ENCODE measurements around the gene ABHD8. TPM values are rescaled to one million over a fixed set of nuclear protein-coding genes. Genes with fewer than 3 reads are reported as not detected.

Gene ABHD8, protein sequence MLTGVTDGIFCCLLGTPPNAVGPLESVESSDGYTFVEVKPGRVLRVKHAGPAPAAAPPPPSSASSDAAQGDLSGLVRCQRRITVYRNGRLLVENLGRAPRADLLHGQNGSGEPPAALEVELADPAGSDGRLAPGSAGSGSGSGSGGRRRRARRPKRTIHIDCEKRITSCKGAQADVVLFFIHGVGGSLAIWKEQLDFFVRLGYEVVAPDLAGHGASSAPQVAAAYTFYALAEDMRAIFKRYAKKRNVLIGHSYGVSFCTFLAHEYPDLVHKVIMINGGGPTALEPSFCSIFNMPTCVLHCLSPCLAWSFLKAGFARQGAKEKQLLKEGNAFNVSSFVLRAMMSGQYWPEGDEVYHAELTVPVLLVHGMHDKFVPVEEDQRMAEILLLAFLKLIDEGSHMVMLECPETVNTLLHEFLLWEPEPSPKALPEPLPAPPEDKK
- polyA plus RNA-seq (2012; ENCODE audit: insufficient read depth, insufficient read length), result 11.7 TPM

GRCh38 chr19:17303167-17303939 lies at the start of gene ABHD8:
ABHD8 (minus strand) TSS chr19:17303425; CDS start chr19:17301616, 1,809 bp downstream.
- H3K4me3 ChIP-seq (ENCODE audit: low read length), result peak within 1 kb of the TSS; percentile 62
- peak; percentile 91 for DNase-seq (ENCODE audit: low read depth, low spot score)

DNA sequence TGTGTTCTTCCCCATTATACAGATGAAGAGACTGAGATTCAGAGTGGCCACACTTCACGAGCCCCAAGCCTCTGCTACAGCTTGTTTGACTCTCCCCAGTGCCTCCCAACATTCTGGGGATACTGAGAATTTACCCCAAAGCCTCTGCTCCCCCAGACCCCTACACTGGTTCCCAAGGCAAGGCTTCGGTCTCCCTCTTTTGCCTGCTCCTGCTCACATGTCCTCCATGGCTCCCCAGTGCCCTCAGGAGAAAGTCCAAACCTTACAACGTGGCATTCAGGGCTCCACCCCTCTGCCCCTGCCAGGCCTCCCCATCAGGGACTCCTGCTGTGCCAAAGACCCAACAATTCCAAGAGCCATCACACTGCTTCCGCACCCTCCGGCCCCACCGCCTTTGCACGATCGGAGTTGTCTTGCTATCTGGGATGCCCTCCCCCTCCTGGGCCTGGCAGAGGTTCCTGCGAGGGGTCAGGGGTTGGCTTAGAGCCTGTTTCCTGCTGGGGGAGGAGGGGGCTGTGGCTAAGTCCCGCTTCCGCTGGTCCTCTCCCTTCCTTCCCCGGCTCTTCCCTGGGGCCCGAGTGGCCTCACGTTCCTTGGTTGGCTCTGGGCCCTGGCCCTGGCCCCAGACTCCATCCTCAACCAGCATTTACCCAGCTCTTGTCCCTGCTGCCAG lies 49.5 kb upstream of the ABHD8 start:
- no peak for DNase-seq (ENCODE audit: low read depth, low spot score)

DNA sequence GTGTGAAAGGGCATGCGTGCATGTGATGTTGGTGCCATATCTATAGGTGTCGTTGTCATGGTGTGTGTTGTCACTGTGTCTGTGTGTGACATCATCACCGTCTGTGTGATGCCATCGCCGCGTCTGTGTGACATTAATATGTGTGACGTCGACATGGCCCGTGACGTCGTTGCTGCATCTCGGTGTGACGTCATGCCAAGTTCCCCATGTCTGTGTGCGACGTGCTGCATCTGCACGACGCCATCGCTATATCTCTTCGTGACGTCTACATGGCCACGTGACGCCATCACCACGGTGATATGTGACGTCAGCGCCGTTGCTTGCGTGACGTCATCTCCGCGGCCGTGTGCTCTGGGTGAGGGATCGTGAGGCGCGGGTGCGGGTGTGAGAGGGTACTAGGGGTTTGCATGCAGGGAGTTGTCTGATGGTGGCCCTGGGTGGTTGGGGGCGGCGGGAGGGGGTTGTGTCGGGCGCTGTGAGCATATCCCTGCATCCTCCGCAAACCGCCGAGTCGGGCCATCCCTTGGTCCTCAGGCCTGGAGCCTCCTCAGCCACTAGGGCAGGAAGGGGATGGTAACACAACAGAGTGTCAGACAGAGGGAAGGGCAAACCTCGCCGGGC lies 48.7 kb upstream of the ABHD8 start:
- no peak overlapping the region for H3K4me3 ChIP-seq (ENCODE audit: low read length)
- DNase-seq (ENCODE audit: low read depth, low spot score), result no peak

More for the DNA sequence above, 49.5 kb upstream of the ABHD8 start:
- no peak overlapping the region for H3K4me3 ChIP-seq (ENCODE audit: low read length)

DNA sequence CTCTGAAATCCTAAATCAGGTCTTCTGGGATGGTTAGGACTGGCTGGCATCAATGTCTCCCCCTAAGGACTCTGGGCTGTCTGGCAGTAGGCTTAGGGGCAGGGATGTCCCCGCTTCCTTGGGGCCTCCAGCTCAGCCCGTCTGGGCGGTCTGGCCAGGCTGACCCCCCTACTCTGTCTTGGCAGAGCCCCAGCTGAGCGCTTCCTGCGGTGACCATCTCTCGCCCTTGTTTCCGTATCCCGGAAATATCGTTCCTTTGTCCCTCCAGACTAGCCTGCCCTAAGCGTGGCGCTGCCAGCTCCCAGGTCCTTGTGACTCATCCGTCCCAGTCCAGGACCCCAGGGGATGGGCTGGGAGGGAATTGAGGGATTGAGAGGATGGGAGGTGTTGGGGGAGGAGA lies 45.5 kb upstream of the ABHD8 start:
- H3K4me3 ChIP-seq (ENCODE audit: low read length), result no peak overlapping the region
- no peak for DNase-seq (ENCODE audit: low read depth, low spot score)

GRCh38 chr19:17347877-17348276 lies 44.7 kb upstream of the ABHD8 start:
- no peak overlapping the region for H3K4me3 ChIP-seq (ENCODE audit: low read length)
- no peak for DNase-seq (ENCODE audit: low read depth, low spot score)

GRCh38 chr19:17347361-17347760 lies 44.1 kb upstream of the ABHD8 start:
- H3K4me3 ChIP-seq (ENCODE audit: low read length), result no peak overlapping the region
- DNase-seq (ENCODE audit: low read depth, low spot score), result no peak

GRCh38 chr19:17346109-17346671 lies 43.0 kb upstream of the ABHD8 start:
- DNase-seq (ENCODE audit: low read depth, low spot score), result peak; percentile 51
- no peak overlapping the region for H3K4me3 ChIP-seq (ENCODE audit: low read length)

DNA sequence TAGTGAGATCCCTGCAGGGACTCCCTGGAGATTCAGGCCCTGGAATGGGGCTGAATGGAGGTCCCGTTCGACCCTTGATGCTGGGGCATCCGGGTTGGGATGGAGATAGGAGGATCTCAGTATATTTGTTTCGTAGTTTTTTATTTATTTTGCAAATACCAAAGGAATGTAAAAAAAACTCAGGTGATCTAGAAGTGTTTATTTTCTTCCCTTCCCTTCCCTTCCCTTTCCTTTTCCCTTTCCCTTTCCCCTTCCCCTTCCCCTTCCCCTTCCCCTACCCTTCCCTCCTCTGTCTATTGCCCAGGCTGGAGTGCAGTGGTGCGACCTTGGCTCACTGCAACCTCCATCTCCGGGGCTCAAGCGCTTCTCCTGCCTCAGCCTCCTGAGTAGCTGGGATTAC lies 38.6 kb upstream of the ABHD8 start:
- no peak overlapping the region for H3K4me3 ChIP-seq (ENCODE audit: low read length)
- no peak for DNase-seq (ENCODE audit: low read depth, low spot score)

DNA sequence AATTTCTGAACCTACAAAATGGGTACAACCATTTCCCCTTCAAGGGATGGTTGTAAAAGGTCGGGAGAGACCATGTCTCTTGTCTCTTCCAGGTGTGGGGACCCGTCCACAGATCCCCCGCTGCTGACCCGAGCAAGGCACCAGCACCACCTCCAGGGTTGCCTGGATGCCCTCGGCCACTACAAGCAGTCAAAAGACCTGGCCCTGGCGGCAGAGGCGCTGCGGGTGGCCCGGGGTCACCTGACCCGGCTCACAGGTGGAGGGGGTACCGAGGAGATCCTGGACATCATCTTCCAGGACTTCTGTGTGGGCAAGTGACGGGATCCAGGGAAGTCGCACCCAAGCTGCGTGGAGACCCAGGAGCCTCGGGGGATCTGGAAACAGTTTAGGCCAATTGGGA lies 38.2 kb upstream of the ABHD8 start:
- H3K4me3 ChIP-seq (ENCODE audit: low read length), result no peak overlapping the region

DNA sequence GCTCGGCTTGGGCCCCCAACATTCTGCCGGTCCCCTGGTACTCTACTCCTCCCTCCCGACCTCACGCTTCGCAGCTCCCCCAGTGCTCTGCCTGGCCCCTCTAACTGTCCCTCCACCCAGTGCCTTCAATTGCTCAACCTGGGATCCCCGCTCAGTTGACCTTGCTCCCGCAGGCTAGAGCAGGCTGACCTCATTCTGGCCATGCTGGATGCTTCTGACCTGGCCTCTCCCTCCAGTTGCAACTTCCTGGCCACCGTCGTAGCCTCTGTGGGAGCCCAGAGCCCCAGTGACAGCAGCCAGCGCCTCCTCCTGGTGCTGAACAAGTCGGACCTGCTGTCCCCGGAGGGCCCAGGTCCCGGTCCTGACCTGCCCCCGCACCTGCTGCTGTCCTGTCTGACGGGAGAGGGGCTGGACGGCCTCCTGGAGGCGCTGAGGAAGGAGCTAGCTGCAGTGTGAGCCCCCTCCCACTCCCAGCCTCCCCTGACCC lies 37.7 kb upstream of the ABHD8 start:
- H3K4me3 ChIP-seq (ENCODE audit: low read length), result no peak overlapping the region
- no peak for DNase-seq (ENCODE audit: low read depth, low spot score)

More for the DNA sequence above, 38.2 kb upstream of the ABHD8 start:
- DNase-seq (ENCODE audit: low read depth, low spot score), result no peak

GRCh38 chr19:17340302-17340870 lies 37.2 kb upstream of the ABHD8 start:
- no peak overlapping the region for H3K4me3 ChIP-seq (ENCODE audit: low read length)
- no peak for DNase-seq (ENCODE audit: low read depth, low spot score)

DNA sequence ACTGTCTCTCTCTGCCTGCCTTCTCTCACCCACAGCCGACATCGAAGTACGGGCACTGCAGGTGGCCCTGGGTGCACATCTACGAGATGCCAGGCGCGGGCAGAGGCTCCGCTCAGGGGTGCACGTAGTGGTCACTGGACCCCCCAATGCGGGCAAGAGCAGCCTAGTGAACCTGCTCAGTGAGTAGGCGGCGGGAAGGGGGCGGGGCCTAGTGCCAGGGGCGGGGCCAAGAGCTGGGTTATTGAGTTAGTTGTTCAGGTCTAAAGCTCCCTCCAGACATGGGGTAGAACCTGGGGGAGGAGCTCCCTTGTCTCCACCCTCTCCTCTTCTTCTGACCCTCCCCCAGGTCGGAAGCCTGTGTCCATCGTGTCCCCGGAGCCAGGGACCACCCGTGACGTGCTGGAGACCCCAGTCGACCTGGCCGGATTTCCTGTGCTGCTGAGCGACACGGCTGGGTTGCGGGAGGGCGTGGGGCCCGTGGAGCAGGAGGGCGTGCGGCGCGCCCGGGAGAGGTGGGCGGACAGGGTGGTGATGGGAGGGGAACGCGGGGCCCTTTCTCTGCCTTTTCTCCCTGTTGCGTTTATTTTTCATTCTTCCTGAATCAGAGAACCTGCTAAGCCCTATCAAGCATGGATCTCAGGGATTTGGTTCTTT lies 36.0 kb upstream of the ABHD8 start:
- DNase-seq (ENCODE audit: low read depth, low spot score), result no peak
- H3K4me3 ChIP-seq (ENCODE audit: low read length), result no peak overlapping the region

DNA sequence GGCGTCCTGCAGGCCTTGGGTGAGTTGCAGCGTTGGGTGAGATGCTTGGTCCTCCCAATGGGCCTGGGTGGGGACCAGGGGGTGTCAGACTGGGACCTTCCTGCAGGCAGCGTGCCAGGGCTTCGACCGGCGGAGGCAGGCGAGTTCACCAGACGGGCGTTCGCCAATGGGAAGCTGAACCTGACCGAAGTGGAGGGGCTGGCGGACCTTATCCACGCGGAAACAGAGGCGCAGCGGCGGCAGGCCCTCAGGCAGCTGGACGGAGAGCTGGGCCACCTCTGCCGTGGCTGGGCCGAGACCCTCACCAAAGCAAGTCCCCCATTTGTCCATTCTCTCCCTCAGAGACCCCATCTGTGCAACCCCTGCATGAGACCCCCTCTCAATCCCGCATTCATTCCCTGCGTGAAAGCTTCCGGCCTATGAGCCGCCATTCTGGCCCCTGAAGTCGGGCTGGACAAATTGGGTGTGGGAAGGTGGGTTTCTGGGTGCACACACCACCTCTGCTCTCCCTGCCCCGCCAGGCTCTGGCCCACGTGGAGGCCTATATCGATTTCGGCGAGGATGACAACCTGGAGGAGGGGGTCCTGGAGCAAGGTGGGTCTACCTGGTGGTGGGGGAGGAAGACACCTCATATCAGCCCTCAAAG lies 35.3 kb upstream of the ABHD8 start:
- peak overlapping the region; percentile 96 for H3K4me3 ChIP-seq (ENCODE audit: low read length)
- no peak for DNase-seq (ENCODE audit: low read depth, low spot score)

DNA sequence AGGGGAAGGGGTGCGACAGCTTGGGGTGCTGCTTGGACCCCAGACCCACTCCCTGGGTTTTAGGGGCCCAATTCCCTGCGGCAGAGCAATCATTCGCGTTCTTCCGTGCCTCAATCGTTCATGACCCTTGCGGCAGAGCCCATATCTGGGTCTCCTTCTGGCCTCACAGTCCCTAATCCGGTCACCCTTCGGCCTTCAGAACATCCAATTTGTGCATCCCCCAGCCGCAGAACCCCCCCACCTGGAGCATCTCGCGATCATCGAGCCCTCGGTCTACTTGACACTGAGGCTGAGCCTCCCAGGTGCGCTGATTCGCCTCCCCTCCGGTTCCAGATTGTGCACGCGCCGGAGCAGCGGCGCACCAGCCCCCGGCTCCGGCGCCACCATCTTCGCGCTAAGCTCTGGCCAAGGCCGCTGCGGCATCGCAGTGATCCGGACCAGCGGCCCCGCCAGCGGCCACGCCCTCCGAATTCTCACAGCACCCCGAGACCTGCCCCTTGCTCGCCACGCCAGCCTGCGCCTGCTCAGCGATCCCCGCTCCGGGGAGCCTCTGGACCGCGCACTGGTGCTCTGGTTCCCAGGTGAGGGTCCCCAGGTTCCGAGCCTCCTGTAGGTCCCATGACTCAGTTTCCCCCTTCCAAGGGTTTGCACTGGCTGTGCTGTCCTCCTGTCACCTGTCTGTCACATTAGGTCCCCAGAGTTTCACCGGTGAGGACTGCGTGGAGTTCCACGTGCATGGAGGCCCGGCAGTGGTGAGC lies 34.6 kb upstream of the ABHD8 start:
- H3K4me3 ChIP-seq (ENCODE audit: low read length), result peak overlapping the region; percentile 96
- no peak for DNase-seq (ENCODE audit: low read depth, low spot score)

DNA sequence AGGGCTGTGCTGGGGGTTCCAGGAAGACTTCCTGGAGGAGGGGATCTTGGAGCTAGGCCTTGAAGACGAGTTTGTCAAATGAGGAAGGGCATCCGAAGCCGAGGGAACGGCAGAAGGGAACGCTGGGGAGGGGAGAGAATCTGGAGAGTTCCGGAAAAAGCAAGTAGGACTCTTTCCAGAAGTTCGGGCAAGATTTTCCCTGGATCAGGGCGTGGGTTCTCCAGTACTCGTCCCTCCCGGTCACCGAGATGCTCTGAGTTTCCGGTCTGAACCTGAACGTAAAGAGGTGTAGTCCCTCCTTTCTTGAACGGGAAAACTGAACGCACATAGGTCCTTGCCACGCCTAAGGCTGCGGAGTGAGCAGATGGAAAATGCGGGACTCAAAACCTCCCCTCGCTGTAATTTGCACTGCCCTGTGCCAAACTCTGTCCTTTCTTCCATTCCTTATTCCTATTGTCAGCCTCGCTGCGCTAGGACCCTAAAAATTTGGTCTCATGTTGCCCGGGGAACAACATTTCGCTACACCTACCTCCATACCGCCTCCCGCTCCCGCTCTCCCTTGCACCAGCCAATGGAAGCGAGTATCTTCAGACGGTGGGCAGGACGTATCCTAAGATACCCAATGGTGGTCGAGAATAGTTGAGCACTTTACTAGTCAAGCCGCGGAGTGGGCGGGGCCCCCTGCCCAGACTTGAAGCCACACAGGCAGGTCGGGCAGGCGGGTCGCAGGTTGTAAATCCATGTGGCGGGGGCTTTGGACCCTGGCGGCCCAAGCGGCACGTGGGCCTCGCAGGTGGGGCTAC lies 33.8 kb upstream of the ABHD8 start, which contains the start of gene GTPBP3:
GTPBP3 (plus strand) TSS at position 682 of the 803 bp plus-strand sequence; CDS start at position 741, 59 bp downstream.
- DNase-seq (ENCODE audit: low read depth, low spot score), result peak; percentile 99

DNA sequence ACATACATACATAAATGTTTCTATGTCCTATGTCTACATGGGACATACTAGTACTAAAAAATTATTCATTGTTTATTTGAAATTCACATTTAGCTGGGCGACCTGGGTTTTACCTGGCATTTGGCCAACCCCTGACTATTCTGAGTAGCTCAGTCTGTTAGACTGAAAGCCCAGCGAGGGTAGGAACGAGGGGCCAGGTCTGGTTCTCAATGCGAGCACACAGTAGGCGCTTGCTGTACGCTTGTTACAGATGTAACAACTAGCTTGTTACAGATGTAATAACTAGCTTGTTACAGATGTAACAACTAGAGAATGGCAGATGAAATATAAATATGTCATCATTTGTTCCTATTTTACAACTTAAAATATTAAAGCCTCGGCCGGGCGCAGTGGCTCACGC lies 32.4 kb upstream of the ABHD8 start:
- DNase-seq (ENCODE audit: low read depth, low spot score), result no peak
- H3K4me3 ChIP-seq (ENCODE audit: low read length), result no peak overlapping the region

More for the DNA sequence above, 33.8 kb upstream of the ABHD8 start, which contains the start of gene GTPBP3:
- peak within 1 kb of the TSS; percentile 96 for H3K4me3 ChIP-seq (ENCODE audit: low read length)

Data from Jurkat, Clone E6-1 (cell line).